IMR-90 (cell line): ENCODE data around the gene C4B.

ENCODE experiments used
- BHLHE40 ChIP-seq: fragments of 150-350 bp; IDR thresholded peaks from 2 replicates; pipeline ENCODE4 v1.6.1; 2016; ENCODE audit warnings: mild to moderate bottlenecking, low read depth, low read length
- CEBPB ChIP-seq: IDR thresholded peaks from 2 replicates; pipeline ENCODE4 v1.6.1; 2012; ENCODE audit warnings: low read depth, low read length, improper control_type of control experiment
- CHD1 ChIP-seq: IDR thresholded peaks from 2 replicates; pipeline ENCODE4 v1.6.1; 2012; ENCODE audit warnings: low read depth, low read length, improper control_type of control experiment
- CTCF ChIP-seq: conservative IDR thresholded peaks from 2 replicates; pipeline ENCODE4 v1.5.1; 2012; ENCODE audit warnings: mild to moderate bottlenecking, low read depth, low read length, improper control_type of control experiment
- ELK1 ChIP-seq: fragments of 150-350 bp; IDR thresholded peaks from 2 replicates; pipeline ENCODE4 v1.6.1; 2016; ENCODE audit warnings: low read depth, mild to moderate bottlenecking, low read length, moderate library complexity, borderline replicate concordance
- FOS ChIP-seq: fragments of 150-350 bp; IDR thresholded peaks from 2 replicates; pipeline ENCODE4 v1.6.1; 2016; ENCODE audit warnings: low read depth, low read length
- MAFK ChIP-seq: IDR thresholded peaks from 2 replicates; pipeline ENCODE4 v1.6.1; 2012; ENCODE audit warnings: low read depth, low read length, improper control_type of control experiment
- MAZ ChIP-seq: IDR thresholded peaks from 2 replicates; pipeline ENCODE4 v1.6.1; 2012; ENCODE audit warnings: low read depth, mild to moderate bottlenecking, low read length, improper control_type of control experiment, moderate library complexity, borderline replicate concordance
- POLR2A ChIP-seq: IDR thresholded peaks from 2 replicates; pipeline ENCODE4 v1.6.1; 2012; ENCODE audit warnings: mild to moderate bottlenecking, low read depth, low read length
- RAD21 ChIP-seq: IDR thresholded peaks from 2 replicates; pipeline ENCODE4 v1.6.1; 2012; ENCODE audit warnings: low read length, improper control_type of control experiment
- RCOR1 ChIP-seq: IDR thresholded peaks from 2 replicates; pipeline ENCODE4 v1.6.1; 2012; ENCODE audit warnings: mild to moderate bottlenecking, low read length, improper control_type of control experiment; ENCODE audit not compliant: insufficient replicate concordance
- RFX5 ChIP-seq: IDR thresholded peaks from 2 replicates; pipeline ENCODE4 v1.8.0; 2012; ENCODE audit warnings: low read depth, mild to moderate bottlenecking, low read length, moderate library complexity
- SMC3 ChIP-seq: fragments of 150-350 bp; IDR thresholded peaks from 2 replicates; pipeline ENCODE4 v1.6.1; 2016; ENCODE audit warnings: low read depth, mild to moderate bottlenecking, antibody characterized with exemption, low read length, moderate library complexity
- USF2 ChIP-seq: fragments of 150-350 bp; IDR thresholded peaks from 2 replicates; pipeline ENCODE4 v1.6.1; 2017; ENCODE audit warnings: mild to moderate bottlenecking, antibody characterized with exemption, low read length, low read depth

GRCh38 chr6:32083812-32084768 is 69.5 kb downstream of the C4B start:
- TF ChIP-seq POLR2A (no peak), CEBPB (no peak), CHD1 (no peak), FOS (no peak), BHLHE40 (no peak), CTCF (no peak), RFX5 (no peak), SMC3 (no peak), ELK1 (no peak), RAD21 (no peak), MAFK (no peak), RCOR1 (no peak), MAZ (no peak), USF2 (no peak)
